ENCODE results near the gene FOXP1. TPM values are rescaled to one million over a fixed set of nuclear protein-coding genes. Genes with fewer than 3 reads are reported as not detected.

Gene FOXP1
- total RNA-seq, 1 donor from 2014 or later: 26.1 TPM

DNA sequence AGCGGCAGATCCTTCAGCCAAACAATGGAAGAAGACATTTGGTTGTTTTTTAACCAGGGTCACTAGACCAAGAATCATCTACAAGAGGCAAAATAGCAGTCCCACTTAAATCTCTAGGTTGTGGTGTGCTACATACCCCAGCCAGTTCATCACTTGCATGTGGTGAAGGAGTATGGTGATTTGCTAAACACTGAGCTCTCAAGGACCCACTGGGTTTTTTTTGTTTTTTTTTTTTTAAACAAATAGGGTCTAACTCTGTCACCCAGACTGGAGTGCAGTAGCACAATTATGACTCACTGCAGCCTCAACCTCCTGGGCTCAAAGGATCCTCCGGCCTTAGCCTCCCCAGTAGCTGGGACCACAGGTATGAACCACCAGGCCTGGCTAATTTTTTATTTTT is 508.0 kb downstream of the FOXP1 start:
- DNase-seq (ENCODE audit: low spot score) (no peak), ATAC-seq (no peak)

DNA sequence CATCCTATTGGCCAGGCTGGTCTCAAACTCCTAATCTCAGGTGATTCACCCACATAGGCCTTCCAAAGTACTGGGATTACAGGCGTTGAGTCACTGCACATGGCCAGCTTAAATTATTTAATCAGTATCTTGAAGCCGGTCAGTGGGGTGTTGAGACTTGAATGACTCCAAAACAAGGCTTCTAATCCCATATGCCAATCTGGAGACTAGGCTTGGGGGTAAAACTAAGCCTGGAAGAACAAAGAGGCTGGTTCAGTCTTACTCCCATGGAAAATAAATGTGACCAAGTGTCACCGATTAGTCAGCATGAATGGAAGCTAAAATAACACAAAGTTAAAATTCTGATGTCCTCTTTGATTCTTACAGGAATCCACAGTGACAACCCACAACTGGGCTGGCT is 509.1 kb downstream of the FOXP1 start:
- ATAC-seq (no peak), DNase-seq (ENCODE audit: low spot score) (no peak)

DNA sequence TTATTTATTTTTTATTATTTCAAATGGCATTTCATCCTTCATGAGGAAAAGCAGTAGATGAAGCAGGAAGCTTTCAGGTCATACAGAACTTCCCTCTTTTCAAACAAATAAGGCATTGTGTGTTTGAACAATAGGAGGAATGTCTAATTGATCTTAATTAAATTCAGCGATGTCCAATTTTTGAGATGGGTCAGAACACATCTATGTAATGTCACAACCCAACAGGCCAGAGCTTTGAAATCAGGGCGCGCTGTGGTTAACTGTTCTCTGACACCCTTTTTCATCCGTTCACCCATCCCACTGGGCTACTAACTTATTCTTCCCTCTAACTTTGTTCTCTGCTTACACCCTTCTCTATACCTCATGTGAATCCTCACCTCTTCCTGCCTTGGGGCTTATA is 510.5 kb downstream of the FOXP1 start:
- DNase-seq (ENCODE audit: low spot score) (no peak), ATAC-seq (no peak)

DNA sequence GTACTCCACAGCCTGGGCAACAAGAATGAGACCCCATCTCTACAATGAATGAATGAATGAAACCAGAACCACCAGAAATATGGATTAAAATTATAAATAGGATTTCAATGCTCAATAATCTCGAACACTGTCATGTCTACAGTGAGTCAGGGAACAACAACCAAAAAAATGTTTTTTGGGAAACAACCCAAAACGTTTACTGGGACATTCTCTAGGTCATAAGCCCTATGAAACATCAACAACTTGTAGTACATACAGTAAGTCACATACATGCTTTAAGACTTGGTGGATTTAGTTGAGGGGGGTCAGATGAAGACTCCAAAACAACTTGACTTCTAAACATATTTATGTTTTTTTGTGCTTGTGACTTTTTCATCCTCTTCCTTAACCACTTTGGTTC is 511.2 kb downstream of the FOXP1 start:
- DNase-seq (ENCODE audit: low spot score) (no peak), ATAC-seq (no peak)

DNA sequence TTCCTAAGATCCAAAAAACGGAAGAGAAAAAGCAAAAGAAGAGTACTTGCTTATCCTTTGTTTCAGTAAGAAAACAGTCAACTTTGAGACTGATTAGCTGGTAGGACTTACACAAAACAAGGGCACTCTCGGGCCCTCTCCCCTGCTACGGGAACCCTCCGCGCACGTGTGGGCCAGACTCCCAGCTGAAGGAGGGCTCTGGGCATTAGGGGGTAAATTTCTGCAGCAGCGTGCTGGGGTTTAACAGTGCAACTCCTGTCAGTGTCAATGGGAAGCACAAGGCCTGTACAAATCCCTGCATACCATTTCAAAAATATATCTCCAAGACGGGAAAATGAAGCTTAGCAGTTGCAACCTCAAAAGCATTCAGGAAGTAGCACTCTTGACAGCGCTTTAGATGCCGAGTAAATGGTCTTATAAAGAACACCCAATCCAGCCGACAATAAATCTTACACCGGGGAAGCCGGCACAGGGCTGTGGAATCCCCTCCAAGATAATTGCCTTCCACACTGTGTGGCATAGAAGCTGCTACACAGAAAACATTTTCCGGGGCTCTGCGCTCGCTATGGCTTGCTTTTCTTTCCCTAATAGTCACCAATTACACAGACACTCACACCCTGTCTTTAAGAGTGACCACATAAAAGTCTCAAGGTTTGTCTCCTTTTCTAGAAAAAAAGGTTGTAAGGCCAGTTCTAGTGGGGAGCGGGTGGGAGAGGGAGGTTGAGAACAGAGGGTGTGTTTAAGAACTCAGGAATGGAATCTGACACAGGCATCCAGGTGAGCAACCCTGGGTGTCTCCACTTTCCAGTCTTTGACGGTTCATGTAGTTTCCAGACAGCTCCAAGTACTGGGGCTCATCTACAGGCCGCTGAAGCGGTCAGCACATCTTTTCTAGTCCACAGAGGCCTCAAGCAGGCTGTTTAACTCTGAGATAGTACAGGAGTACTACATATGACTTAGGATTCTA is 512.7 kb downstream of the FOXP1 start:
- DNase-seq (ENCODE audit: low spot score): no peak
- no peak for ATAC-seq

DNA sequence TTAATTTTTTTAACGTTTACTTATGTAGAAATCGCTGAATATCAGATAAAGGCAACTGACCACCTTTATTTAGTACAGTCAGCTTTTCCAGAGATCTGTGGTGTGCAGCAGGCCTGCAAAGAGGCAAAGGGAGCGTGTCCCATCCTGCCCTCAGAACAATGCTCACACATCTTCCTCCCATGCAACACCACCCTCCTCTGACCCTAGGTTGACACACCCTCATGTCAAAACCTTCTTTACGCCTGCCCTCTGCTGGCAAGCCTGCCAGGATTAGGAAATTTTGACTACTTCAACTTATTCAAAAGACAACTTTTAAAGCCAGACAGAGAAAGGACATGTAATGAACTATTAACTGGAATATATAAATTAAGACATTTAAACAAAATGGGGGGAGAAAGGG is 513.7 kb downstream of the FOXP1 start:
- DNase-seq (ENCODE audit: low spot score): peak; percentile 57
- peak; percentile 62 for ATAC-seq

DNA sequence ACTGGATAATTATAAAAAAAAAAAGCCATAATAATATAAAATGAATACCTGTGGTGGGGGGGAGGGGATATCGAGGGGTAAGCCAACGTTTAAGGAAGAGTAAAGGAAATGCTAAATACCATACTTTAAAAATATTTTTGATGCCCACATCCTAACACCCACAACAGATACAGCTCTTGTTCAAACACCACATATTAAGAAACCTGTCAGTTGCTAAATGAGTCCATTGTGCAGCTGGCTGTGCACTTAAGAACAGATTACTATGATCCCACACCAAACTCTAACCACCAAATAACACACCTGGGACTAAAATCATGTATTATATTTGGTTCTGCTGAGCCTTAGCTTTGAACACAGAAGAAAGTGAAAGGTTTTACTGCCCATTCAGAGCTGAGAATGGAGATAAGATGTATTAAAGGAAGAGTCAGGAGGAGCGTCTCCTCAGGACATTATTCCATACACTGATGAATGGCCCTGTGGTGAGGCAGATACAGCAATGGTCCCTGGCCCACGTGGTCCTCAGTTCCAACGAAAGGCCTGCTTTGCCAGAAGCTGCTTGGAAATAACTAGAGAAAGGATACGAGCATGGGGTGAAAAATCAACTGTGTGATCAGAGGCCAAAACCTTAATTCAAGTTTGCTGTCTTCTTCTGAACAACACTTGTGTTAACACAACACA is 515.4 kb downstream of the FOXP1 start:
- DNase-seq (ENCODE audit: low spot score) (no peak), ATAC-seq (no peak)

DNA sequence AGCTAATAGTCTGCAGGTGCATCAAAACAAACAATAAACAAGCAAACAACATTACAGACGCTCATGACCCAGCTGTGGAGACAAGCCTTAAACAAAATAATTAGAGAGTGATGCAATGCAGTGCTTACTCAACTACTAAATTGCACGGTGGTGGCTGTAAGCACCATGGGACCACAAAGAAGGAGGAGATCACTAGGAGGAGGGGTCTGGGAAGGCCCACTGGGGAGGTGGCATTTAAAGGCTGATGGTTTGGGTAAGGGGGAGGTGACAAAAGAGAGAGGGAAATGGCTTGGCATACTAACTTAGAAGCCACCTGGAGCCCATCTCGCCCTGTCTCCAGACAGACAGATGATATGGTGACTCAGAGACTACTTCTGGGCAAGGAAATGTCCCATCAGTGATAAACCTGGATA is 516.7 kb downstream of the FOXP1 start:
- no peak for ATAC-seq
- no peak for DNase-seq (ENCODE audit: low spot score)

DNA sequence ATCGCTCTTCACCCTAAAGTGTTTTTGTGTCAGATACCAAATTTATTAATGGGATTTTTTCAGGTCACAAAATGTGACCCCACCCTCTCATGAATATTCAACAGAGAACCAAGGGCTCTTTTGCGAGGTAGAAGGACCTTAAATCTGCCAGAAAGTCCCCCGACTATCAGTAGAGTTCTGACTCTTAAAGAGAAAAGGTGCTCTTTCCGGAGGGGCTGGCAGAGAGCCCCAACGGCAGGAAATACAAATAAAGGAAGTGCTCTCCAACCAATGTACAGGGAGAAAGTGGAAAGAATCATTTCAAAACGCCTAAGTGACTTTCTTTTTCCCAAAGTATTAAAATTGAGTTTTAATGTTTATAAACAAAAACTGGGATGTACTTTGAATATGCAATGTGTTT is 517.2 kb downstream of the FOXP1 start:
- DNase-seq (ENCODE audit: low spot score): no peak
- ATAC-seq: no peak

DNA sequence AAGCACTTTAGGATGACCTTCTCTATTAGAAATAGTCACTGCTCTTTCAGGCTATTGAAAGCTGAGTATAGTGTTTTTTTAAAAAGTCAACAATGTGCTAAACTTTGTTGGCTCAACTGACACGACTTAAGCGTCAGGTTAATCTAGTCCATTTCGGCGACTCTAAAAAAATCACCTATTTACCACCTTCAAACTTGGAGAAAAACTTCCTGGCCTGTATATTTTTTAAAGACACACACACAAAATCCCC is 517.8 kb downstream of the FOXP1 start:
- ATAC-seq (peak; percentile 38), DNase-seq (ENCODE audit: low spot score) (no peak)

DNA sequence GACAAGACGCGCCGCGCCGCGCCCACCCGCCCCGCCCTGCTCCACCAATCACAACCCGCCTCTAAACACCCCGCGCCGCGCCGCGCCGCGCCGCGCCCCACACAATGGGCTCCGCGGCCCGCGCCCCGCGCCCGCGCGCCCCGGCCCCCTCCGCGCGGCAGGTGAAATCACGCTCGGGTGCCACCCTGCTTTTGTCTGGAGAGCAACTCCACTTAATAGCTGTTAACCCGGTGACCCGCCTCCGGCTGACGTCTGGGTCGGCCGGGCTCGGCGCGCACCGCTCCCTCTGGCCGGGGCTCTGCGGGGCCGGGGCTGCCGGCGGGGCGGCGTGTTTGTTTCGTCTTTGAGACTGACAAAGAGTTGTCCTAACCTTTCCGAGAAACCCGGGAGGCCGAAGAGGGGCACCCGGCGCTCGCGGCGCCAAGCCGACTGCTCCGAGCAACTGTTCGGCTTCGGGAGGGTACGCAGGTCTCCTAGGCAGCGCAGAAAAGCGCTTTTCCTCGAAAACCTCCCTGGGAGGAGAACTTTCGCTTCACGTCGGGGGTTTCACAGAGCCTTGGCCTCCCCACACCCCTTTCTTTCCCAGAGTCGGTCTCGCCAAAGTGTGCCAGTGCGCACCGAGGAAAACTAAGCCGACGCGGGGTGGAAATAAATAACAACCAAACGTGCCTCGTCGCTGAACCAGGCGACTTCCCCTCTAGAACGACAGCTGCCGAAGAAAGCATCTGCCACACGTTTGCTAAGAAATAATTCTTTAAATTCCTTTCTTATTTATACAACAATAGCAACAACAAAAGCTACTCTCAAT is 518.4 kb downstream of the FOXP1 start:
- DNase-seq (ENCODE audit: low spot score) (peak; percentile 71), ATAC-seq (peak; percentile 74)

DNA sequence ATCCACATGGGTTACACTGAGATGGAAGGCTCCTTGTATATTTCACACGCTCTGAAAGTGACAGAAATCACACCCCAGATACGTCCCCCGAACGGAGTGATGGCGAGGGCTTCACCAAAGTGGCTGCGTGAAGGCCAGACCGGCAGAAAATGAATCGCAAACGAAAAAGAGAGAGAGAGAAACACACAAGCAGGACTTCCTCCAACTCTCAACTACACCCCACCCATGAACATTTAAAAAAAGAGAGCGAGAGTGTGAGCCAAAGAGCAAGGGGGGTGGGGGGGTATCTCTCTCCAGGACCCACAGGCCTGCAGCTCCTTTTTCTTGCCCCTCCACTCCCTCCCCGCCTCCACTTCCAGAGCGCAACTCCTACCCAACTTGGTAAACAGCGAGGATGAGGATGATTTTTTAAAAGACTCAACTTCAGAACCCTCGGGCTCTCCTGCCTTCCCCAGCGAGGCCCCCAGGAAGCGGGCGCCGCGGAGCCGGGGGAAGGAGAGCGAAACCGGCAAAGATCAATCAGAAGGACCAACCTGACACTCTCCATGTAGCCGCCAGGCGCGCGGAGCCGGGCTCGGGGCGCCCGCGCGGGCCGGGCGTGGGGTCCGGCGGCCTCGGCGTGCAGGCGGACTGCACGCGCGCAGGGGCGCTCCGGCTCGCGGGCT is 519.1 kb downstream of the FOXP1 start:
- DNase-seq (ENCODE audit: low spot score): peak; percentile 53
- ATAC-seq: peak; percentile 59

DNA sequence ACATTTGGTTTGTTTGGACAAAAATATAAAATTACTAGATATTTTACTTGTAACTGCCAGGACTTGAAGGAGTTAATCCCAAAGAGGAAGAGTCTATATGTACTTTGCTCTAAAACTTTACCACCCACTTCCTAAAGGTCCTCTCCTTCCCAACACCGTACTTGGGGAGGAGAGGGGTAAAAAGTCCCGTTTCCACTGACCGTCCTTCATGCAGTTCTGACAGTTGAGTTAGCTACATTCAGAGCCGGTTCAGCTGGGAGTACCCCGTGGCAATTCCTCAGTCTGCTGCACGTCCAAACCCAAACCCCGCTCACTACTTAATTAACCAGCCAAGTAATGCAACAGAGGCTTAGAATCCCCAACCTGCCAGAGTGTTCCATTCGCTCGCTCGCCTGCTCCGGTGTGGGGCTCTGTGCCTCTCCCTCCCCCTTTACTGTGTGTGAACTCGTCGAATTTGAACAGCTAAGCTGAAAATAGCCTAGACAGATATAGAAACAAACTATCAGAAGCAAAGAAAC is 519.7 kb downstream of the FOXP1 start:
- peak; percentile 44 for ATAC-seq
- DNase-seq (ENCODE audit: low spot score): no peak

DNA sequence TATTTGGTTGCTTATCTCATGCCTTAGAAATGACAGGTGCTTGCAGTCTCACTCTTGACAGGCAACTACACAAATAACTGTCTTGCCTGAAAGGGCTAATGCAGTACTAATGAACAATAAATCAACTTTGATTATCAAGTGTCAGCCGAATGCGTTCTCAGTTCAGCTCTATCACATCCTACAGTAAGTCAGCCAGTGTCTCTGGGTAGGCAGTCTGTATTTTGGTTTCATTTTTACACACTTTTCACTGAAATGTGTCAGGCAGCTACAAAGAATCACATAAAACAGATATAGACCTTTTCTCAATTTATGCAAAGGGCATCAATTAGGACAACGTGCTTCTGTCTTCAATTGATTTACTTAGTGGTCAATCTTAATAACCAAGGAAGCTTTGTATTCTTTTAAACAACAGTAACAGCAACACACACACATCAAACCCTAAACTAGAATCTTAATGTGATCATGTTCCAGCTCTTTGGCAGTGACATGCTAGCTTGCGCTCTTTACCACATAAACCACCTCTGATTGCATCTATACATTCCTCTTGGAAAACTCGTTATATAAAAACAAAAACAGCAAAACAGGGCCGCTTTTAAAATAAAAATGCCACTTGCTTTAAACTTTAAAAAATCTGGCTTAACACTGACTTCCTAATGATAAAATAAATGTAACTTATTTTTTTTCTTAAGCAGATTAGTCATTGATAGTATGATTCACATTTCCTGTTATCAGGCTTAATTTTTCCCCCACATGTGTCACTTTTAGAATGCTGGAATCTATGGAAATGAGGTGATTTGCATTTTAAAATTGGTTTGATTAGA is 520.4 kb downstream of the FOXP1 start:
- no peak for ATAC-seq
- DNase-seq (ENCODE audit: low spot score): no peak

DNA sequence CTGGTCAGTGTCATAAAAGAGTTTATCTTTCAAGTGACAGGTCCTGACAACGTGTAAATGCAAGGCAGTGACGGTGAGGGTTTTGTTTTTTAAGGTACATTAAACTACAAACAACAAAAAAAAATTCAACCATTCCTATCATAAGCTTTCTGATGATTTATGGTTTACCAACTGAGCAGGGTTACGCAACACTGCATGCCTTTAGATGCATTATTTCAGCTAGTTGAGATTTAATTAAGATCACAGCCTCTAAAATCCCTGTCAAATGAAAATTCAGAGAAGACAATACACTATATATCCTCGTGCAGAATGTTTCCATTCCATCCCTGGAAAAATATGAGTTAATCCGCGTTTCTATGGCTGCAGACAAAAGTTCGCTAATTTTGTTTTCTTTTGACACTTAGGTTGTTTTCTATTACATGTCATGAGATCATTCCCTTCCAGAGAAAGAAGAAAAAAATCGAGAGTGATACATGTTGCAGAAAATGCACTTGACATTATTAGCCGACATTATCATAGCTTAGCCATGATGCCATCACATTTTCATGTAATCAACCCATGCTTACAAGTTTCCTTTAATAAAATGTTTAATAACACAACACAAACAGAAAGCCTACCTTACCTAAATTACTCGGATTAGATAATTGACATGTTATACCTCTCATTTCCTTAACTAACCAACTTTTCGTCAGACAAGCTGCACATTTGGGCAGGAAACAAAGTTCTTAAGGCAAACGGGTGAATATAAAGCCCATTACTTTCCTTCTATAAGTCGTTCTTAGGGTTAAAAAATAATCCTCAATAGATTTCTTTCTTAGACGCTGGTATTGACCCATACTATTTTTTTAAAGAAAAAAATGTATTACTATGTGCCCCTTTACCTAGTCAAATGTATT is 521.2 kb downstream of the FOXP1 start:
- ATAC-seq (no peak), DNase-seq (ENCODE audit: low spot score) (no peak)

DNA sequence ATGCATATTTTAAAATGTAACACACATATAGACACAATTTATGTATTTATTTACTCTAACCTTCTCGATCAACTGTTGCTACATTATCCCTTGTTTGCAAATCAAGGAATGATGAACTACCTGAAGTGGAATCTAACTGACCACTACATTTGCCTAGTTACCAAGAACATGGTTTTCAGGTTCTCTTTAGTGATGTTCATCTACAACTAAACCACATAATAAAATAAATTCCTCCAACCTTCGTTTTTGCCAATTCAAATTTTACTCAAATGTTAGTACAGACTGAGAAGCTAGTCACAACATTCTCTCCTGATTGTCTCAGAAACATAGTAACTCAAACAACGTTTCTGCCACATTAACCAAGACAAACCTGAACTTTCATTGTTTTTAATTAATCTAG is 521.9 kb downstream of the FOXP1 start:
- DNase-seq (ENCODE audit: low spot score) (no peak), ATAC-seq (no peak)

DNA sequence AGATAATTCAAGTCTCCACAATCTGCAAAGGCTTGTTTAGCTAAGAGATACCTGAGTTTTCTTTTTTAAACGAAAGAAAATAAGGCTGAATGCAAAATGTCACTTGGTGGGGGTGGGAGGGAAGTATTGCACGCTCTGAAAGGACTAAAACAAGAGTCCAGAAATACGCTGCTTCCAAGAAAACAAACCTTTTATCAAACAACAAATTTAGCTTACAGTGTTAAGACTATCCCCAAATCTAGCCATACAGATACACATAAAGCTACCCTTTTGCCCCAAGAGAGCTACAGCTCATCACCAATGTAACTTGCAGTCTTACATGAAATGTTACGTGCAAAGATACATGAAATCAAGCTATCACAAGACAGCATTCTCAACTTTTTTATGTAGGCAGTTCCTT is 522.5 kb downstream of the FOXP1 start:
- DNase-seq (ENCODE audit: low spot score) (no peak), ATAC-seq (no peak)

DNA sequence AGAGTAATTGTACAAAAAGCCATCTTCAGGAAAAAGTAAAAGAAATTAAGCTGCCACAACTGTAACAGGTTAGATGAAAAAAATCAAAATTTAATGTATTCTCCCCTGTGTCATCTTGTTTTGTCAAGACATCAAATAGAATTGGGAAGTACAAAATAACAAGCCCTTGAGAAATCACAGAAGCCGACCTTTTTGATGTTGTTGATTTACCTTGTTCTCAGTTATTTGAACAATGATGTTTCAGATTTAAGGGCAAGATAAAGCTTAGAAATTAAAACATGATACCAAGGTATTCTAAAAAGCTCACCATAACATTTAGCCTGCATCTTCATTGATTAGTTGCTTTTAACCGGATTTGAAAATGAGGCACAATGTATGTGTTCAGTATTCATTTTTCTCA is 523.0 kb downstream of the FOXP1 start:
- ATAC-seq: no peak
- no peak for DNase-seq (ENCODE audit: low spot score)

DNA sequence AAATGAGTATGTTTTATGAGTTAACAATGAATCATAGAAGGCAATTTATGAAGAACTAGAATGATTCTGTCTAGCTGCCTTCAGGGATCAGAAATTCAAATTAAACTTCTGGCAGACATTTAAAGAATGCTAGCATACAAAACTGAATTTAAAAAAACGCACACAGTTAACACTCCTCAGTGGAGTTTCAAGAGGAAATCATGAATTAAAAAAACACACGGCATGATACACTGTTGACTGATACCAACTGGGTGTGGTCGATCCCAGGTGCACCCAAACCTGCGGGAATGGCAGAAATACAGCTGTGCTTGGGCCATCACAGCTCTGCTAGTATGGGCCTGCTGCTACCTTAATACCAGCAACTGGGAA is 526.0 kb downstream of the FOXP1 start:
- DNase-seq (ENCODE audit: low spot score) (no peak), ATAC-seq (no peak)
